ENCODE data around the gene MCM5. TPM values are rescaled to one million over a fixed set of nuclear protein-coding genes. Genes with fewer than 3 reads are reported as not detected.

The MCM5 gene
- total RNA-seq, 1 donor from 2014 or later, result 34.4 TPM

Other genes starting within 250 kb of the MCM5 start
- 13.1 TPM for gene HMGXB4, start 142.6 kb upstream of the MCM5 start, total RNA-seq
- gene TOM1, start 100.2 kb upstream of the MCM5 start, total RNA-seq, result 88.2 TPM
- 27.8 TPM for gene HMOX1, start 19.0 kb upstream of the MCM5 start, total RNA-seq
- gene RASD2, start 140.7 kb downstream of the MCM5 start, total RNA-seq, result 0.28 TPM
- 7.7 TPM for gene MB, start 217.2 kb downstream of the MCM5 start, total RNA-seq
- 8.1 TPM for gene APOL6, start 248.3 kb downstream of the MCM5 start, total RNA-seq